Measurements from ENCODE around the gene RAD51B.
A peak's percentile ranks its signal among the peaks of the same experiment; 100 is the strongest.
"Not testable (repeated sequence)": the region's sequence is repeated elsewhere in the genome, so short reads cannot be mapped to it uniquely, and the experiment has no call there.

RAD51B gene

GRCh38 chr14:68284333-68284732 is 464.8 kb downstream of the RAD51B start:
- no peak for DNase-seq

- no peak for DNase-seq
These were observed 465.3 kb downstream of the RAD51B start for GRCh38 chr14:68284834-68285233.

- DNase-seq: peak; percentile 92 to 97
These were observed 466.0 kb downstream of the RAD51B start for GRCh38 chr14:68285421-68286179.

- DNase-seq: no peak
These were observed 467.1 kb downstream of the RAD51B start for GRCh38 chr14:68286667-68287066.

- not testable (repeated sequence) for DNase-seq
These were observed 469.9 kb downstream of the RAD51B start for GRCh38 chr14:68289452-68289851.

GRCh38 chr14:68291820-68292219 is 472.2 kb downstream of the RAD51B start:
- DNase-seq: no peak

- no peak for DNase-seq
These were observed 473.0 kb downstream of the RAD51B start for GRCh38 chr14:68292441-68293215.

- no peak for DNase-seq
These were observed 473.8 kb downstream of the RAD51B start for GRCh38 chr14:68293404-68293803.

- DNase-seq: no peak
These were observed 475.8 kb downstream of the RAD51B start for GRCh38 chr14:68295316-68295816.

GRCh38 chr14:68297039-68297438 is 477.5 kb downstream of the RAD51B start:
- no peak for DNase-seq

- DNase-seq: peak in 1 of 2 donors; percentile 14
These were observed 478.4 kb downstream of the RAD51B start for GRCh38 chr14:68297876-68298468.

- no peak for DNase-seq
These were observed 481.0 kb downstream of the RAD51B start for GRCh38 chr14:68300608-68301007.

- DNase-seq: no peak
These were observed 481.6 kb downstream of the RAD51B start for GRCh38 chr14:68301219-68301618.

GRCh38 chr14:68302938-68303337 is 483.4 kb downstream of the RAD51B start:
- not testable (repeated sequence) for DNase-seq

- DNase-seq: no peak
These were observed 486.2 kb downstream of the RAD51B start for GRCh38 chr14:68305738-68306137.

GRCh38 chr14:68306265-68306933 is 486.8 kb downstream of the RAD51B start:
- no peak for DNase-seq

GRCh38 chr14:68306934-68307789 is 487.6 kb downstream of the RAD51B start:
- no peak for DNase-seq

GRCh38 chr14:68307790-68308168 is 488.2 kb downstream of the RAD51B start:
- no peak for DNase-seq

GRCh38 chr14:68308726-68309520 is 489.3 kb downstream of the RAD51B start:
- DNase-seq: peak in 1 of 2 donors; percentile 36

- peak; percentile 42 to 49 for DNase-seq
These were observed 490.0 kb downstream of the RAD51B start for GRCh38 chr14:68309616-68310015.

GRCh38 chr14:68312300-68312699 is 492.7 kb downstream of the RAD51B start:
- DNase-seq: no peak

Measured in inflammatory macrophage (primary cell).